NCI-H460 (cell line): ENCODE measurements around the gene KANK4. TPM values are rescaled to one million over a fixed set of nuclear protein-coding genes. Genes with fewer than 3 reads are reported as not detected.

Experiments used
- DNase-seq: peaks from one replicate; pipeline ENCODE4 v3.0.0-alpha.2; 2016; ENCODE audit warnings: low read depth; ENCODE audit errors: extremely low read depth
- polyA plus RNA-seq: library from polyadenylated mRNA; depleted of rRNA; stranded (reverse); fragments of >200 nt; gene quantifications from 2 replicates; pipeline ENCODE4 v1.2.3, GENCODE V29; 2014; cell fraction: nucleus; rRNA removed
- total RNA-seq: library from RNA; depleted of rRNA; stranded (reverse); fragments of >200 nt; shearing (Covaris generic); gene quantifications from 2 replicates; pipeline ENCODE4 v1.2.3, GENCODE V29; 2014; rRNA removed

The KANK4 gene
- 0.07 TPM in 1 of 2 replicates, not detected in the other for total RNA-seq
- polyA plus RNA-seq, result not detected in 2 replicates

DNA sequence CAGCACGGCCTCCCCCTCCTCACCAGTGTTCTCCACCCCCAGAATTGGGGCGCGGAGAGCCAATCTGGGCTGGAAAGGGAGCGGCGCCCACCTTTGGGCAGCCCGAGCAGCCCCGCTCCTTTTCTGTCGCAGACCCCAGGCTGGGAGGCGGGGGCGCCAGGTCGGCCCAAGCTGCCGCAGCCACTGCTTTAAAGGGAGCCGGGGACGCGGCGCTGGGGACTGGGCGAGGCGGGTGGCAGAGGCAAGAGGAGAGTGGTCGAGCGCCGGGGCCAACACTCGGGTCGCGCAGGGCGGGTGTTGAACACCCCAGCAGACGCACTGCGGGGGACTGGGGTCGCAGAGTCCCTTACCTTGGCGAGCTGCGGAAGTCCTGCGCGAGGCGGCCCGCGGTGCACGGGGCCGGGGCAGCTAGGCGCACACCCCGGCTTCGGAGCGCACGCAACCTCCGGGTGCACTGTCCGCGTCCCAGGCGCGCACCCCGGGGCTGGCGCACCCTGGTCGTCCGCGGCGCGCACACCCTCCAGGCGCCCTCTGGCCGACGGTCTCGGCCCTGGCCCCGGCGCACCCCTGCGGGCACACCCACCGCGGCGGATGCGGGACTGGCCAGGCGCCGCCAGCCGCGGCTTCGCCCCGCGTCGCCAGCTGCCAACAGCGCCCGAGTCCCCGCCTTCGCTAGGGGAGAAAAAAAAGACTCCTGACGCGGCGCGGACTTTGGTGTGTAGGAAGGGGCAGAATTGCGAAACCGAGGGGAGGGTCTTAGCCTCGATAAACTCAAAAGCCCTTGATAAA lies at the start of gene KANK4:
Gene KANK4, minus strand, starts transcription at position 679 of the 789 bp plus-strand sequence. CDS start 37,870 bp downstream, outside the sequence.
- no peak for DNase-seq

DNA sequence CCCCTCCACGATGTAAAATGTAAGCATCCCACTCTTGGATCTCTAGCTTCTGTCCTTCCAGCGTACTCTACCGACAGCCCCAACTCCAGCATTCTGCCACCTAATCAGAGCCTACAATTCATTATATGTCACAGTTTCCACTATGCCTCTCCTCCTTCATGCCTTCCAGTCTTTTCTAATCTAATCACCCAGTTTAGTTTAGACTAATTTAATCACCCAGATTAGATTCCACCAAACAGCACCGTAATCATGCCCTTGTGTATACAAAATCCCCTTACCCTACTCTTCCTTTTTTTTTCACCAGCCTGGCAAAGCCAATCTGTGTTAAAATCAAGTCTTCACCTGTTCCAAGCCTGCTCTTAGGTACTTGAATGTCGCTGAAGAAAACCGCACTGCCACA lies 49.8 kb upstream of the KANK4 start:
- no peak for DNase-seq

- DNase-seq, result no peak
Measured at GRCh38 chr1:62367005-62367557, 47.8 kb upstream of the KANK4 start.

- DNase-seq, result no peak
Measured at GRCh38 chr1:62364721-62365120, 45.5 kb upstream of the KANK4 start.

- DNase-seq, result no peak
Measured at GRCh38 chr1:62362926-62363325, 43.7 kb upstream of the KANK4 start.

DNA sequence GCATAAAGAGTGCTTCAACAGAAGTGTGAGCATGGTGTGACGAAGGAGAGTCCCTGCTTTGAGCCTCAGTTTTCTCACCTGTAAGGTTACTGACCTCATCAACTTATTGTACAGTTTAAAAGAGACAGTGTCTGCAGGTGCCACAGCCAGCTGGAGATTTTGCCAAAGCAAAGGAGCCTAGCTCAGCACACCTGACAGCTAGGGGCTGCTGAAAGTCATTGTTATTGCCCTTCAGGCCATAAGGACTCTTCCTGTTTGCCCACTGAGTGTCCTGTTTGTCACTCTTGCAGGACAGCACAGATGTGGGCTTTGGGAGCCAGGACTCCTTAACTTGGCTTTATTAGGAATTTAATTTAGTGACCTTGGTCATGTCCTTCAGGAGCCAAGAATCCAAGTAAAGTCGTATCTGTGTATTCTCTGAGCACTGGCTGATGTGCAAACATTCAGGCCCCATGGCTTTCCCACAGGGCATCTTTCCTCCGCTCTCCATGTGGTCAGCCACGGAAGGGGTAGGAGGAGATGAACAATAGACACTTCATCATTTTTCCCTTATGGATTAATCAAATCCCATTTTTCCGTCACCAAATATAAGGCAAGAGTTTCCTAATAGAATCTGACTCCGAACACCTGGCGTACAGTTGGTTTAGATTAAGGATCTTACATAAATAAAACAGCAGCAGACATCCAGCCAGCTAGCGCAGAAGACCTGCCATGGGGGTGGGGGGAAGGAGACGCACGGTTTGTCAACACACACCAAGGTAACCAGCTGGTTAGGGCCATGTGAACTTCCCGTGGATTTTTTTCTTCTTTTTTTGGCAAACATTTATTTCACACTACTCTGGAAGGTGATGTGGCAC lies 43.1 kb upstream of the KANK4 start:
- DNase-seq, result no peak

DNA sequence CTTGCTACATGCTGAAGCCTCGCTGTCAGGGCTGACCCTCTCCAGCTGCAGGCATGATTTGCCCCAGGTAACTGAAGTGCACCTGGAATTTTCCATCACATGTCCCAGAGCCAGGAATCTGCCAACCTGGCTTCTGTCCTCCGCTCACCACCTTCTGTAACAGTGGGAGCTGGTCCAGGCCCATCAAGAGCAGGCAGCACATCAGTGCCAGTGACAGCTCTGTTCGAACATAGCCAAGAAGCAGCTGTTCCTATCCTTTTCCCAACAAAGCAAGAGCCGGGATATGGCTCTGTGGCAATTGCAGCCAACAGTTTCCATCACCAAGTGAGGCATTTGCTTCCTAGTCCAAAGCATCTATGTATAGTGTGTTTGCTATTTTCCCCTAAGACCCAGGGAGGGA lies 42.2 kb upstream of the KANK4 start:
- no peak for DNase-seq

DNA sequence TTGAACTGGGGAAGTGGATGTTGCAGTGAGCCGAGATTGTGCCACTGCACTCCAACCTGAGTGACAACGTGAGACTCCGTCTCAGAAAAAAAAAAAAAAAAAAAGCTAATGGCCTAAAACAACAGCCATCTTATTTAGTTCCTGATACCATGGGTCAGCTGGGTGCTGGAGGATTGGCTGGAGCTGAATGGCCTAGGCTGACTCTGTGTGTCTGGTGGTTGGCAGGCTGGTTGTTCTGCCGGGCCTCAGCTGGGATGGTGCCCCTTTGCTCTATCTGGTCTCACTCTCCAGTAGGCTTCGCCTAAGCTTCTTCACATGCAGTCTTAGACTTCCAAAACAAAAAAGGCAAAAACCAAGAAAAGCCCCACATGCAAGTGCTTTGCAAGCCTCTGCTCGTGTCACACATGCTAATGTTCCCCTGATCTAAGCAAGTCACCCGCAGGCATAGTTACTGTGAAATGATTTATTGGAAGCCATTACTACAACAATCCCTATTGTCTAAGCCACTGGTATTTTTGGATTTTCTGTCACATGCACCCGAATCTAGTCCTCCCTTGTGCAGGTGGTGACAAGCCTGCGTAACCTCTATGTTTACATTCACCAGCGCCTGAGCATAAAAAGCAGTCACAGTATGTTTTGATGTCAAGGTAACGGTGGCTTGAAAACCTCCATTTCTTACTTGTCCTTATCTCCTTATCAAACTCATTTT lies 39.6 kb upstream of the KANK4 start:
- DNase-seq, result no peak

GRCh38 chr1:62357916-62358315 lies 38.7 kb upstream of the KANK4 start:
- DNase-seq, result no peak

DNA sequence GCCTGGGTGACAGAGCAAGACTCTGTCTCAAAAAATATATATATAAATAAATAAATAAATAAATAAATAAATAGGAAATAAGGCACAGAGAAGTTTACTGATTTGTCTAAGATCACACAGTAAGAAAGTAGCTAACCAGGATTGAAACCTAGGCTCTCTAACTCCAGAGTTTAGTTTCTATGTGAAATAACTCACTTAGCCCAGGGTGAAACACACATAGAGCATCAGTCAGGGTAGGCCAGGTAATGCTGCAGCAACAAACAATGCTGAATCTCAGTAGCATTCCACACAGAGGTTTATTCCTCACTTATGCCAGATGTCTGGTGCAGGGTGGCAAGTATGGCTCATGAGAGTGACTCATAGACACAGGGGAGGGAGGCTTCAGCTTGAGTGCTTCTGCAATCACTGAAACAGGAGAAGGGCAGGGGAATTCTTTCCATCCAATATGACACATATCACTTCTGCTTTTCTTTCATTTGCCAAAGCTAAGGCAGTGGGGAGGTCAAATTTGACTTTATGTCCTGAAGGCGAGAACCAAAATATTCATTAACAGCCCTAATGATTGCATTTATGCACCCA lies 37.1 kb upstream of the KANK4 start:
- no peak for DNase-seq

GRCh38 chr1:62355095-62355494 lies 35.9 kb upstream of the KANK4 start:
- no peak for DNase-seq

DNA sequence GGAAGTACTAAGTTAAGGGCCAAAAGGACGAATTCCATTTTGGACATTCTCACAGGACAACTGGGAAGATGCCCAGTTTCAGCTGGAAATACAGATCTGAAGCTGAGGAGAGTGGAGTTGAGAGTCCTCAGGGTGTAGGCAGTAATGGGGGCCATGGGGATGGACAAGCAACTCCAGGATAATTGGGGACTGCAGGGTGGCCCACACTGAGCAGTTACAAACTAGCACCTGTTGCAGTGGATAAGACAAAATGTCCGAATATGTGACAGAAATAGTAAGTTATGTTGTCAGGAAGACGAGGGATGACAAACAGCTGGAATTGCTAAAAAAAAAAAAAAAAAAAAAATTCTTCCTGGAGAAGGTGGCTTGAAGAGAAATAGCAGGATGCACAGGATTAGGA lies 34.6 kb upstream of the KANK4 start:
- no peak for DNase-seq

DNA sequence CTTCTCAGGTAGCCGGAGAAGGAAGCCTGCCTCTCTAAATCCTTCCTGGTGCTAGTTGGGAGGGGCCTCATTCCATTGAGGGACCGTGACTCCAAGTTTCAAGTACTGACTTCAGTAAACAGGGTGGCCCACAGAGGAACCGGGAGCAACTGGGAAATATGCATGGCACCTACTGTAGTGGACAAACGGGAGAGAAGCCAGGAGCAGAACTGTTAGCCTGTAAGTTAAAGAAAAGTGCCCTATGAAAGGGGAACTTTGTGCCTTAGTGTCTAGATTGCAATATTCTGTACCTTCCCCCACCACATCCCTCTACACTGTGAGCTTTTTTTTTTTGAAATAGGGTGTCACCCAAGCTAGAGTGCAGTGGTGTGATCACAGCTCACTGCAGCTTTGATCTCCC lies 33.2 kb upstream of the KANK4 start:
- no peak for DNase-seq

- no peak for DNase-seq
Measured at GRCh38 chr1:62349470-62350233, 30.4 kb upstream of the KANK4 start.

DNA sequence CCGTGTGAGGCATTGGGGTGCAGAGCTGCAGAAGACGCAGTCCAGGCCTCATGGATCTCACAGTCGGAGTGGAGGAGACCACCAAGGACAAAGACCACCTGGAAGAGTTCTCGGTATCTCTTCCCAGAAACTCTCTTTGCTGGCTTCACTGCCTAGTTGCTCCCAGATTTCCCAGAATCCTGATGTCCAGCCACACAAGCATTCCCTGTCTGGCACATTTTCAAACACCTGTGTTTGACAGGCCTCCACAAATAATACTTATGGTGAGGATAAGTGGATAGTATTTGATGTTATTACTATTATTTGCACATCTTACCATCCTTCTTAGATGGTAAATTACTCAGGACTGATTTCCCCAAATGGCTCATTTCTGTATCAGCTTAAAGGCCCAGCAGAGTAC lies 27.7 kb upstream of the KANK4 start:
- no peak for DNase-seq

- DNase-seq, result no peak
Measured at GRCh38 chr1:62343911-62344310, 24.7 kb upstream of the KANK4 start.

DNA sequence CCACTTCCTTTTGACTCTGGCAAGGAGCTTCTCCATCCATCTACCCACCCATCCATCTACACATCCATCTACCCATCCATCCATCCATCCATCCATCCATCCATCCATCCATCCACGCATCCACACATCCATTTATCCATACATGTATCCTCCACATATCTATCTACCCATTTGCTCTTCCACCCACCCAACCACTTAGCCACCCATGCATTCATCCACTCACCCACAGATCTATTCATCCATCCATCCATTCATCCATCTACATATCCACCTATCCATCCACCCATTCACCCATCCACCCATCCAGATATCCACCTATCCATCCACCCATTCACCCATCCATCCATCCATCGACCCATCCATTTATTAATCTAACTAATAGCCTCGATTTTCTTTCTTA lies 23.0 kb upstream of the KANK4 start:
- no peak for DNase-seq

GRCh38 chr1:62341615-62342014 lies 22.4 kb upstream of the KANK4 start:
- DNase-seq, result no peak

DNA sequence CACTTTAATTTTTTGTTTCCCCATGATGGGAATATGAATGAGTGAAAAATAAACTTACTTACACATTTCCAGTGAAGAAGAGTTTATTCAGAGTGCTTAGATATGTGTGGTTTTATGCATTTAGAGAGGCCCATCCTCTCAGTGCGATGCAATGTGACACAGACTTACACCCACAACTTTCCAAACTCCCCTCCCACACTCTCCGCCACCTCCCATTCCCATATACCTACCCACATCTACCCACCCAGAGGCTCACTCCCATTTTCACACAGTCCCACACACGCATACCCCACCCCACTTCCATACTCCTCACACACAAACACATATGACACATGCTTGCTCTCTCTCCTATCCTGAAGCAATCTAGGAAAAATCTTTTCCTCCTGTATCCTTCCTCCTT lies 21.9 kb upstream of the KANK4 start:
- no peak for DNase-seq
